Loucy (cell line): ENCODE measurements around the gene KCNMA1.

Experiments used
- CTCF ChIP-seq: fragments of 200-600 bp; sonication (generic); conservative IDR thresholded peaks from 2 replicates; pipeline ENCODE4 v1.5.1; 2014; ENCODE audit warnings: mild to moderate bottlenecking, antibody characterized with exemption, low read length
- EZH2phosphoT487 ChIP-seq: fragments of 200-600 bp; IDR thresholded peaks from 2 replicates; pipeline ENCODE4 v1.6.1; 2018; ENCODE audit warnings: antibody characterized with exemption, mild to moderate bottlenecking, moderate library complexity, borderline replicate concordance

DNA sequence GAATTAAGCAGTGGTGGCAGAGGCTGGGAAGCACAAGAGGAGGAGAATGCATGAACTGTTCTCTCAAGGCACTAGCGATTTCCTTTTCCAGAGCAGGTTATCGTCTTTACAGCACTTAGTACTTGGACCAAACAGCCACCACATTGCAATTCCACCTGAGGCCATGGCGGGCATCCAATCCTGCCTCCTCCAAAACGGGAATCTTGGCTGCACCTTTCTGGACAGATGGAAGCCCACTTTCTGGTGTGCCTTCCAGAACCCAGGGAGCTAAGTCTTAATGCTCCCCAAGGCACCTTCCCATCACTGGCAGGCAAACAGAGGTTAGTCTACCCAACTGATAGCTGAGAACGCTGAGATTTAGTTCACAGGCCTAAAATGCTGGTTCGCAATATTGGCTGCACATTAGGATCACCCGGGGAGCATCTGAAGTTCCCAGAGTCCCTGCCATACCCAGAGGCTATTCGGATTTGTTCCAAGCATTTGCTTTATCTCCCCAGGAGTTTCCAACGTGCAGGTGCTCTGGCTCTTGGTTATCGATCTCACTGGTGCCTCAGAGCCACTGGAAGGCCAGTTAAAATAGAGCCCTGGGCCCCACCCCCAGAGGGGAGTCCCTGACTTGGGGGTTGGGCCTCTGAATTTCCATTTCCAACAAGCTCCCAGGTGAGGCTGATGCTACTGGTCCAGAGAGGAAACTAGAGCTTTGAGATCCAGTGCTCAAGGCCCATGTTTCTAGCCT is 62.2 kb downstream of the KCNMA1 start:
- TF ChIP-seq CTCF (no peak), EZH2phosphoT487 (no peak)
